ENCODE measurements around the gene CDH12. TPM values are rescaled to one million over a fixed set of nuclear protein-coding genes. Genes with fewer than 3 reads are reported as not detected.
"Not testable (repeated sequence)": the region's sequence is repeated elsewhere in the genome, so short reads cannot be mapped to it uniquely, and the experiment has no call there.

The CDH12 gene
- total RNA-seq, 1 experiment from 2014 or later, result not detected

DNA sequence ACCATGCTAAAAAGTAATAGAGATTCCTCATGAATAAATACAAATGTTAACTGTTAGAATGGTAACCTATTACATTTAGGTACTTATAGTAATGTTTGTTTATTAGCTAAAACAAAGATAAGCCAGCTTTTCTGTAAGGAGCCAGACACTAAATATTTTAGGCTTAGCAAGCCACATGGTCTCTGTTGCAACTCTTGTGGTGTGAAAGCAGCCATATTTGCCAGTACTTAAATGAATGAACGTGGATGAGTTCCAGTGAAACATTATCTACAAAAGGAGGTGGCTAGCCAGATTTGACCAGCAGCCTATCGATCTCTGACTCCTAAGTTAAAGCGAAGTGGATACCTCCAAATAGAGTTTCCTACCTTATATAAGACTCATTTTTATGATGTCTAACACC is 331.6 kb downstream of the CDH12 start:
- RAD21 ChIA-PET (ENCODE audit: low non-redundant PET in 1 of 2, low total read pairs in 2 of 2, uncharacterized antibody in 2 of 2, unreplicated experiment in 2 of 2), result no interaction called here

DNA sequence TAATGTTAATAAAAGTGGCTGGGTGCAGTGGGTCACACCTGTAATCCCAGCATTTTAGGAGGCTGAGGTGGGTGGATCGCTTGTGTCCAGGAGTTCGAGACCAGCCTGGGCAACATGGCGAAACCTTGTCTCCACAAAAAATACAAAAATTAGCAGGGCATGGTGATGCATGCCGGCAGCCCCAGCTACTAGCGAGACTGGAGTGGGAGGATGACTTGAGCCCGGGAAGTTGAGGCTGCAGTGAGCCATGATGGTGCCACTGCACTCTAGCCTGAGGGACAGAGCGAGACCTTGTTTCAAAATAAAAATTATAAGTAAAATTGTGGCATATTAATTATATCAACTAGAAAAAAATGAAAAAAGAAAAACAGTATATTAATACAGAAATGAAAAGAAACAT is 336.6 kb downstream of the CDH12 start:
- H3K9me3 ChIP-seq (ENCODE audit: control insufficient read depth in 1 of 2, insufficient read depth in 1 of 2, low read depth in 1 of 2, low read length in 2 of 2), result peaks cover 11 to 16% of the 10 kb centered on the region in 2 experiments; a peak in 2 of 4 replicates
- not testable (repeated sequence) for BruUV-seq (replicated peaks)

More for the DNA sequence above, 331.6 kb downstream of the CDH12 start:
- Histone ChIP-seq H3K27ac (ENCODE audit: low read depth, low read length) (no peak overlapping the region), H2AFZ (ENCODE audit: low read depth, low read length, poor library complexity, severe bottlenecking) (no peak overlapping the region), H3K9me3 (ENCODE audit: control insufficient read depth in 1 of 2, insufficient read depth in 1 of 2, low read depth in 1 of 2, low read length in 2 of 2) (peaks cover 12 to 16% of the 10 kb centered on the region in 2 experiments; a peak in 2 of 4 replicates), H3K4me1 (ENCODE audit: control insufficient read depth in 1 of 2, insufficient read depth in 2 of 2, low read length in 2 of 2) (no peaks in the 10 kb centered on the region), H3K4me3 (replicated peaks in 1 of 2; ENCODE audit: low read depth in 1 of 2, low read length in 2 of 2) (no peak overlapping the region), H3K36me3 (ENCODE audit: control insufficient read depth in 1 of 2, insufficient read depth in 2 of 2, low read length in 2 of 2) (no peaks in the 10 kb centered on the region), H3K9ac (ENCODE audit: low read length) (no peak overlapping the region), H3K9me2 (ENCODE audit: insufficient read depth) (no peaks in the 10 kb centered on the region), H3K79me2 (ENCODE audit: insufficient read depth, low read length) (no peaks in the 10 kb centered on the region), H4K20me1 (ENCODE audit: insufficient read depth) (no peaks in the 10 kb centered on the region), H3K27me3 (ENCODE audit: insufficient read depth, low read length) (no peaks in the 10 kb centered on the region), H3K4me2 (ENCODE audit: low read length) (no peak overlapping the region)
- ChIA-PET POLR2A (no interaction called here), CTCF (no interaction called here)
- BruUV-seq (replicated peaks), result no TSS peak
- TF ChIP-seq CBX3 (IDR thresholded peaks at IDR 0.05; ENCODE audit: low read depth), result no peak
- ATAC-seq (no peak), DNase-seq (ENCODE audit: low read depth, low spot score) (no peak)
- intact Hi-C loops (cut with micrococcal nuclease), result no loop called here

DNA sequence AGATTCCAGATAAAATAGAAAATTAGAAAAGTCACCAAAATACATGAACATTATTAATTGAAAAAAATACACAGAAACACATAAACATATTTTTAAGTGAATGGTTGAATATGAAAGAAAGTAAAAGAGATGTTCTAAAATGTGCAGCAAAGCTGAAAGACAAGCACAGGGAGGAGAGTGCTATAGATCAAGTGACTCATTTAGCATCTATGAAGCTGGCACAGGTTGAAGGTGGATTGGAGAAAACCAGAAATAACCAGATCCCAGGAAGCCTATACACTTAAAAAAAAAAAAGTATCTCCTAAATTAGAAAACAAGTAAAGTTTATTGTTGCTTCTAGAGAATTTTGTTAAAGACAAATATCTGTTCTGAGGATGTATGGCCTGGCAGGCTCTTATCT is 338.9 kb downstream of the CDH12 start:
- H4K20me1 ChIP-seq (ENCODE audit: insufficient read depth), result no peaks in the 10 kb centered on the region
- H3K4me1 ChIP-seq (ENCODE audit: control insufficient read depth in 1 of 2, insufficient read depth in 2 of 2, low read length in 2 of 2), result no peaks in the 10 kb centered on the region
- H3K9ac ChIP-seq (ENCODE audit: low read length), result no peak overlapping the region
- H3K4me3 ChIP-seq (replicated peaks in 1 of 2; ENCODE audit: low read depth in 1 of 2, low read length in 2 of 2), result no peak overlapping the region
- intact Hi-C loops (cut with micrococcal nuclease), result no loop called here
- H3K27ac ChIP-seq (ENCODE audit: low read depth, low read length), result no peak overlapping the region
- H3K9me2 ChIP-seq (ENCODE audit: insufficient read depth), result no peaks in the 10 kb centered on the region
- RAD21 ChIA-PET (ENCODE audit: low non-redundant PET in 1 of 2, low total read pairs in 2 of 2, uncharacterized antibody in 2 of 2, unreplicated experiment in 2 of 2), result no interaction called here
- no peak for TF ChIP-seq EGR1 (IDR thresholded peaks at IDR 0.05; ENCODE audit: low read depth)
- TF ChIP-seq ZBTB33 (IDR thresholded peaks at IDR 0.05; ENCODE audit: extremely low read depth, insufficient replicate concordance, low read length), result no peak
- no peak for TF ChIP-seq ZNF274 (IDR thresholded peaks at IDR 0.05; ENCODE audit: low read depth, low read length)
- POLR2A ChIA-PET, result no interaction called here
- H3K27me3 ChIP-seq (ENCODE audit: insufficient read depth, low read length), result no peaks in the 10 kb centered on the region
- no peak for DNase-seq (ENCODE audit: low read depth, low spot score)
- no peaks in the 10 kb centered on the region for H3K79me2 ChIP-seq (ENCODE audit: insufficient read depth, low read length)
- no peak overlapping the region for H2AFZ ChIP-seq (ENCODE audit: low read depth, low read length, poor library complexity, severe bottlenecking)
- peaks cover 16% of the 10 kb centered on the region in 2 experiments; a peak in 2 of 4 replicates for H3K9me3 ChIP-seq (ENCODE audit: control insufficient read depth in 1 of 2, insufficient read depth in 1 of 2, low read depth in 1 of 2, low read length in 2 of 2)
- no peak for ATAC-seq
- CTCF ChIA-PET, result no interaction called here
- no peaks in the 10 kb centered on the region for H3K36me3 ChIP-seq (ENCODE audit: control insufficient read depth in 1 of 2, insufficient read depth in 2 of 2, low read length in 2 of 2)
- H3K4me2 ChIP-seq (ENCODE audit: low read length), result no peak overlapping the region
- no TSS peak for BruUV-seq (replicated peaks)

More for the DNA sequence above, 336.6 kb downstream of the CDH12 start:
- H3K4me3 ChIP-seq (replicated peaks in 1 of 2; ENCODE audit: low read depth in 1 of 2, low read length in 2 of 2); H3K9me2 ChIP-seq (ENCODE audit: insufficient read depth); H3K9ac ChIP-seq (ENCODE audit: low read length); H4K20me1 ChIP-seq (ENCODE audit: insufficient read depth); H3K27me3 ChIP-seq (ENCODE audit: insufficient read depth, low read length); DNase-seq (ENCODE audit: low read depth, low spot score); ATAC-seq; H3K36me3 ChIP-seq (ENCODE audit: control insufficient read depth in 1 of 2, insufficient read depth in 2 of 2, low read length in 2 of 2); RAD21 ChIA-PET (ENCODE audit: low non-redundant PET in 1 of 2, low total read pairs in 2 of 2, uncharacterized antibody in 2 of 2, unreplicated experiment in 2 of 2); H3K27ac ChIP-seq (ENCODE audit: low read depth, low read length); H3K4me2 ChIP-seq (ENCODE audit: low read length); H3K4me1 ChIP-seq (ENCODE audit: control insufficient read depth in 1 of 2, insufficient read depth in 2 of 2, low read length in 2 of 2); H2AFZ ChIP-seq (ENCODE audit: low read depth, low read length, poor library complexity, severe bottlenecking); POLR2A ChIA-PET; intact Hi-C loops (cut with micrococcal nuclease); H3K79me2 ChIP-seq (ENCODE audit: insufficient read depth, low read length); CTCF ChIA-PET: not testable (repeated sequence)
